Liver (tissue), 3 donors: ENCODE data around the gene TUBG2.

Source experiments
- EGR1 ChIP-seq, 2 donors: IDR thresholded peaks; 2 replicates each; pipeline ENCODE4 v1.6.1; 2016 to 2018; ENCODE audit warnings: antibody characterized with exemption in 2 of 2, low read depth in 2 of 2
- FOXA2 ChIP-seq: IDR thresholded peaks from 2 replicates; pipeline ENCODE4 v1.6.1; 2016; ENCODE audit warnings: antibody characterized with exemption
- GABPA ChIP-seq, 2 donors: IDR thresholded peaks in 1 of 2; conservative IDR thresholded peaks in 1 of 2; 2 replicates each; pipeline ENCODE4 v1.6.1; 2016; ENCODE audit warnings: antibody characterized with exemption in 2 of 2, mild to moderate bottlenecking in 1 of 2, moderate library complexity in 1 of 2
- JUND ChIP-seq, 2 donors: IDR thresholded peaks; 2 replicates each; pipeline ENCODE4 v1.6.1; 2016; ENCODE audit warnings: antibody characterized with exemption in 2 of 2
- NR2F2 ChIP-seq: IDR thresholded peaks from 2 replicates; pipeline ENCODE4 v1.6.1; 2016; ENCODE audit warnings: antibody characterized with exemption
- RAD21 ChIP-seq, 2 donors: IDR thresholded peaks; 2 replicates each; pipeline ENCODE4 v1.6.1; 2016; ENCODE audit warnings: antibody characterized with exemption in 2 of 2, mild to moderate bottlenecking in 2 of 2
- SP1 ChIP-seq: IDR thresholded peaks from 2 replicates; pipeline ENCODE4 v1.6.1; 2018; ENCODE audit warnings: antibody characterized with exemption, mild to moderate bottlenecking
- TAF1 ChIP-seq: conservative IDR thresholded peaks from 2 replicates; pipeline ENCODE4 v1.6.1; 2016; ENCODE audit warnings: antibody characterized with exemption, mild to moderate bottlenecking
- YY1 ChIP-seq: IDR thresholded peaks from 2 replicates; pipeline ENCODE4 v1.6.1; 2016; ENCODE audit warnings: antibody characterized with exemption, mild to moderate bottlenecking
- ZBTB33 ChIP-seq: IDR thresholded peaks from 2 replicates; pipeline ENCODE4 v1.6.1; 2016; ENCODE audit warnings: antibody characterized with exemption
- TF ChIP-seq, protein P1 (sequence below): fragments of 150-350 bp; IDR thresholded peaks from 2 replicates; pipeline ENCODE4 v1.5.1; 2017; ENCODE audit warnings: improper control_type of control experiment, low read depth, low read length; ENCODE audit not compliant: missing input control
- TF ChIP-seq, protein P2 (sequence below): IDR thresholded peaks from 2 replicates; pipeline ENCODE4 v1.6.1; 2016; ENCODE audit warnings: antibody characterized with exemption, mild to moderate bottlenecking
- TF ChIP-seq, protein P3 (sequence below): IDR thresholded peaks from 2 replicates; pipeline ENCODE4 v1.6.1; 2016; ENCODE audit warnings: antibody characterized with exemption
- TF ChIP-seq, protein P4 (sequence below): IDR thresholded peaks from 2 replicates; pipeline ENCODE4 v1.6.1; 2016; ENCODE audit warnings: antibody characterized with exemption
- donor health status: healthy.
- donor health status: healthy.

DNA sequence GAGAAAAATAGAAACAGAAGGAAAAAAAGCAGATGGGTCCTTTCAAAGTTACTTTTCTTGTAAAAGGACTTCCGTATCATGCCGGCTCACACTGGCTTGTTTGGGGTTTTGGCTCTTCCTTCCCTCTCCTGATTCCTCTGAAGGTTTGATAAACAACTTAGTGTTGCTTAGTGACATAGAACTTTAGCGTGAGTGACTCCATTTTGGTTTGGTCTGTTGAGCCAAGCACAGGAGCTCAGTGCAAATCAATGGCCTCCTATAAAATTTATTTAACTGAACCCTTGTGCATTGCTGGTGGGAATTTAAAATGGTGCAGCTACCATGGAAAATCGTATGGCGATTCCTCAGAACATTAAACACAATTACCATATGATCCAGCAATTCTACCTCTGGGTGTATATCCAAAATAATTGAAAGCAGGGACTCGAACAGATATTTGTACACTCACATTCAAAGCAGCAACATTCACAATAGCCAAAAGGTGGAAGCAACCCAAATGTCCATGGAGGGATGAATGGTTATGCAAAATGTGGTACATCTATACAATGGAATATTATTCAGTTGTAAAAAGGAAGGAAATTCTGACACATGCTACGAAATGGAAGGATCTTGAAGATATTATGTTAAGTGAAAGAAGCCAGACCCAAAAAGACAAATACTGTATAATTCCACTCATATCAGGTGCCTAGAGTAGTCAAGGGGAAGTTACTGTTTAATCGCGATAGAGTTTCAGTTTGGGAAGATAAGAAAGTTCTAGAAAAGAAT lies 1.1 kb upstream of the TUBG2 start:
- TF ChIP-seq, protein P1, sequence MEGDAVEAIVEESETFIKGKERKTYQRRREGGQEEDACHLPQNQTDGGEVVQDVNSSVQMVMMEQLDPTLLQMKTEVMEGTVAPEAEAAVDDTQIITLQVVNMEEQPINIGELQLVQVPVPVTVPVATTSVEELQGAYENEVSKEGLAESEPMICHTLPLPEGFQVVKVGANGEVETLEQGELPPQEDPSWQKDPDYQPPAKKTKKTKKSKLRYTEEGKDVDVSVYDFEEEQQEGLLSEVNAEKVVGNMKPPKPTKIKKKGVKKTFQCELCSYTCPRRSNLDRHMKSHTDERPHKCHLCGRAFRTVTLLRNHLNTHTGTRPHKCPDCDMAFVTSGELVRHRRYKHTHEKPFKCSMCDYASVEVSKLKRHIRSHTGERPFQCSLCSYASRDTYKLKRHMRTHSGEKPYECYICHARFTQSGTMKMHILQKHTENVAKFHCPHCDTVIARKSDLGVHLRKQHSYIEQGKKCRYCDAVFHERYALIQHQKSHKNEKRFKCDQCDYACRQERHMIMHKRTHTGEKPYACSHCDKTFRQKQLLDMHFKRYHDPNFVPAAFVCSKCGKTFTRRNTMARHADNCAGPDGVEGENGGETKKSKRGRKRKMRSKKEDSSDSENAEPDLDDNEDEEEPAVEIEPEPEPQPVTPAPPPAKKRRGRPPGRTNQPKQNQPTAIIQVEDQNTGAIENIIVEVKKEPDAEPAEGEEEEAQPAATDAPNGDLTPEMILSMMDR: no peak
- TF ChIP-seq, protein P2, sequence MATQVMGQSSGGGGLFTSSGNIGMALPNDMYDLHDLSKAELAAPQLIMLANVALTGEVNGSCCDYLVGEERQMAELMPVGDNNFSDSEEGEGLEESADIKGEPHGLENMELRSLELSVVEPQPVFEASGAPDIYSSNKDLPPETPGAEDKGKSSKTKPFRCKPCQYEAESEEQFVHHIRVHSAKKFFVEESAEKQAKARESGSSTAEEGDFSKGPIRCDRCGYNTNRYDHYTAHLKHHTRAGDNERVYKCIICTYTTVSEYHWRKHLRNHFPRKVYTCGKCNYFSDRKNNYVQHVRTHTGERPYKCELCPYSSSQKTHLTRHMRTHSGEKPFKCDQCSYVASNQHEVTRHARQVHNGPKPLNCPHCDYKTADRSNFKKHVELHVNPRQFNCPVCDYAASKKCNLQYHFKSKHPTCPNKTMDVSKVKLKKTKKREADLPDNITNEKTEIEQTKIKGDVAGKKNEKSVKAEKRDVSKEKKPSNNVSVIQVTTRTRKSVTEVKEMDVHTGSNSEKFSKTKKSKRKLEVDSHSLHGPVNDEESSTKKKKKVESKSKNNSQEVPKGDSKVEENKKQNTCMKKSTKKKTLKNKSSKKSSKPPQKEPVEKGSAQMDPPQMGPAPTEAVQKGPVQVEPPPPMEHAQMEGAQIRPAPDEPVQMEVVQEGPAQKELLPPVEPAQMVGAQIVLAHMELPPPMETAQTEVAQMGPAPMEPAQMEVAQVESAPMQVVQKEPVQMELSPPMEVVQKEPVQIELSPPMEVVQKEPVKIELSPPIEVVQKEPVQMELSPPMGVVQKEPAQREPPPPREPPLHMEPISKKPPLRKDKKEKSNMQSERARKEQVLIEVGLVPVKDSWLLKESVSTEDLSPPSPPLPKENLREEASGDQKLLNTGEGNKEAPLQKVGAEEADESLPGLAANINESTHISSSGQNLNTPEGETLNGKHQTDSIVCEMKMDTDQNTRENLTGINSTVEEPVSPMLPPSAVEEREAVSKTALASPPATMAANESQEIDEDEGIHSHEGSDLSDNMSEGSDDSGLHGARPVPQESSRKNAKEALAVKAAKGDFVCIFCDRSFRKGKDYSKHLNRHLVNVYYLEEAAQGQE: no peak
- TF ChIP-seq JUND (IDR thresholded peaks at IDR 0.05): no peak
- no peak for TF ChIP-seq TAF1
- no peak for TF ChIP-seq RAD21 (IDR thresholded peaks at IDR 0.05)
- TF ChIP-seq, protein P3, sequence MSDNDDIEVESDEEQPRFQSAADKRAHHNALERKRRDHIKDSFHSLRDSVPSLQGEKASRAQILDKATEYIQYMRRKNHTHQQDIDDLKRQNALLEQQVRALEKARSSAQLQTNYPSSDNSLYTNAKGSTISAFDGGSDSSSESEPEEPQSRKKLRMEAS: no peak
- no peak for TF ChIP-seq YY1
- no peak for TF ChIP-seq SP1
- TF ChIP-seq NR2F2: no peak
- TF ChIP-seq FOXA2: no peak
- TF ChIP-seq, protein P4, sequence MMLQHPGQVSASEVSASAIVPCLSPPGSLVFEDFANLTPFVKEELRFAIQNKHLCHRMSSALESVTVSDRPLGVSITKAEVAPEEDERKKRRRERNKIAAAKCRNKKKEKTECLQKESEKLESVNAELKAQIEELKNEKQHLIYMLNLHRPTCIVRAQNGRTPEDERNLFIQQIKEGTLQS: no peak
- TF ChIP-seq ZBTB33: no peak
- TF ChIP-seq EGR1 (IDR thresholded peaks at IDR 0.05; ENCODE audit: low read depth in 2 of 2): no peak
- no peak for TF ChIP-seq GABPA (IDR thresholded peaks at IDR 0.05 in 1 of 2, conservative IDR thresholded peaks at IDR 0.05 in 1 of 2)
